ENCODE data around the gene C17orf113. TPM values are rescaled to one million over a fixed set of nuclear protein-coding genes. Genes with fewer than 3 reads are reported as not detected.

The C17orf113 gene
- total and polyA plus RNA-seq, 2 donors (not counting 1 experiment from before 2014, with no cell fraction given): 0.07 to 0.66 TPM

- Histone ChIP-seq H2AFZ (ENCODE audit: low read length) (no peak overlapping the region), H3K4me3 (replicated peaks in 1 of 4; ENCODE audit: control extremely low read depth in 1 of 4, insufficient read depth in 1 of 4, low read depth in 3 of 4, low read length in 4 of 4) (no peak overlapping the region), H3K79me2 (ENCODE audit: control insufficient read depth, insufficient read depth, low read length) (peaks cover 12% of the 10 kb centered on the region), H3K4me2 (ENCODE audit: extremely low read depth, insufficient read depth, low read length) (no peak overlapping the region), H3K36me3 (ENCODE audit: control insufficient read depth, insufficient read depth, low read length) (peaks cover 13% of the 10 kb centered on the region), H3K4me1 (ENCODE audit: control insufficient read depth, extremely low read depth, insufficient read depth, low read length) (no peaks in the 10 kb centered on the region), H3K27ac (ENCODE audit: insufficient read depth, low read length) (no peak overlapping the region), H3K9me3 (ENCODE audit: control insufficient read depth, insufficient read depth, low read depth, low read length) (no peaks in the 10 kb centered on the region), H4K20me1 (ENCODE audit: control insufficient read depth, extremely low read depth, insufficient read depth, low read length) (no peaks in the 10 kb centered on the region), H3K27me3 (ENCODE audit: control insufficient read depth, insufficient read depth, low read length) (no peaks in the 10 kb centered on the region), H3K9ac (ENCODE audit: insufficient read depth, low read length) (no peak overlapping the region)
- TF ChIP-seq, protein P1, sequence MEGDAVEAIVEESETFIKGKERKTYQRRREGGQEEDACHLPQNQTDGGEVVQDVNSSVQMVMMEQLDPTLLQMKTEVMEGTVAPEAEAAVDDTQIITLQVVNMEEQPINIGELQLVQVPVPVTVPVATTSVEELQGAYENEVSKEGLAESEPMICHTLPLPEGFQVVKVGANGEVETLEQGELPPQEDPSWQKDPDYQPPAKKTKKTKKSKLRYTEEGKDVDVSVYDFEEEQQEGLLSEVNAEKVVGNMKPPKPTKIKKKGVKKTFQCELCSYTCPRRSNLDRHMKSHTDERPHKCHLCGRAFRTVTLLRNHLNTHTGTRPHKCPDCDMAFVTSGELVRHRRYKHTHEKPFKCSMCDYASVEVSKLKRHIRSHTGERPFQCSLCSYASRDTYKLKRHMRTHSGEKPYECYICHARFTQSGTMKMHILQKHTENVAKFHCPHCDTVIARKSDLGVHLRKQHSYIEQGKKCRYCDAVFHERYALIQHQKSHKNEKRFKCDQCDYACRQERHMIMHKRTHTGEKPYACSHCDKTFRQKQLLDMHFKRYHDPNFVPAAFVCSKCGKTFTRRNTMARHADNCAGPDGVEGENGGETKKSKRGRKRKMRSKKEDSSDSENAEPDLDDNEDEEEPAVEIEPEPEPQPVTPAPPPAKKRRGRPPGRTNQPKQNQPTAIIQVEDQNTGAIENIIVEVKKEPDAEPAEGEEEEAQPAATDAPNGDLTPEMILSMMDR (conservative IDR thresholded peaks at IDR 0.05 in 1 of 2, IDR thresholded peaks at IDR 0.05 in 1 of 2; ENCODE audit: low read depth in 1 of 2, low read length in 2 of 2): no peak
- no peak for TF ChIP-seq EZH2 (IDR thresholded peaks at IDR 0.05; ENCODE audit: low read length, missing control alignments)
- no peak for DNase-seq (ENCODE audit: low read depth in 2 of 2)
Measured at GRCh38 chr17:41996855-41997164, 53.6 kb downstream of the C17orf113 start.

DNA sequence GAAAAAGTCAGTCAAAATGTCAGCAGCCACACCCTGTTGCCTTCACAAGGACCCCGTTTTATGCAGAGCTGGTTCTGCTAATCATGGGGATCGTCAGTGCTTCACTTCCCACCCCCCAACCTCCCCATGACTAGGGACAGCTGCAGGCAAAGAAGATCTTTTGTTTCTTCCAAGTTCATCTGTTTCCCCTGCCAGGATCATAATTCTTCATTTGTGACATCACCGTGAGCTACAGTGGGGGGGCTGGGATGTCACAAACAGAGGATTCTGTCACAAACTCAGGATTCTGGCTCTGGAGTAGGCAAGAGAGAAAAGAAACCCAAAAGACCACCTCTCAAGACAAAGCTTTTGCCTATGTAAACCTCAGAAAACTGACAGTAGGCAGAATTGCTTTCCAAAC, 57.8 kb downstream of the C17orf113 start:
- DNase-seq (ENCODE audit: low read depth in 2 of 2): peak in 1 of 2 donors; percentile 32
- H3K79me2 ChIP-seq (ENCODE audit: control insufficient read depth, insufficient read depth, low read length): no peaks in the 10 kb centered on the region
- H3K4me2 ChIP-seq (ENCODE audit: extremely low read depth, insufficient read depth, low read length): no peak overlapping the region
- no peaks in the 10 kb centered on the region for H3K27me3 ChIP-seq (ENCODE audit: control insufficient read depth, insufficient read depth, low read length)
- H3K27ac ChIP-seq (ENCODE audit: insufficient read depth, low read length): no peak overlapping the region
- no peak for TF ChIP-seq EZH2 (IDR thresholded peaks at IDR 0.05; ENCODE audit: low read length, missing control alignments)
- TF ChIP-seq, protein P1 (conservative IDR thresholded peaks at IDR 0.05 in 1 of 2, IDR thresholded peaks at IDR 0.05 in 1 of 2; ENCODE audit: low read depth in 1 of 2, low read length in 2 of 2): no peak
- no peak overlapping the region for H3K4me3 ChIP-seq (replicated peaks in 1 of 4; ENCODE audit: control extremely low read depth in 1 of 4, insufficient read depth in 1 of 4, low read depth in 3 of 4, low read length in 4 of 4)
- H3K9me3 ChIP-seq (ENCODE audit: control insufficient read depth, insufficient read depth, low read depth, low read length): no peaks in the 10 kb centered on the region
- H4K20me1 ChIP-seq (ENCODE audit: control insufficient read depth, extremely low read depth, insufficient read depth, low read length): no peaks in the 10 kb centered on the region
- H3K4me1 ChIP-seq (ENCODE audit: control insufficient read depth, extremely low read depth, insufficient read depth, low read length): no peaks in the 10 kb centered on the region
- no peak overlapping the region for H3K9ac ChIP-seq (ENCODE audit: insufficient read depth, low read length)
- peaks cover 15% of the 10 kb centered on the region for H3K36me3 ChIP-seq (ENCODE audit: control insufficient read depth, insufficient read depth, low read length)
- no peak overlapping the region for H2AFZ ChIP-seq (ENCODE audit: low read length)

DNA sequence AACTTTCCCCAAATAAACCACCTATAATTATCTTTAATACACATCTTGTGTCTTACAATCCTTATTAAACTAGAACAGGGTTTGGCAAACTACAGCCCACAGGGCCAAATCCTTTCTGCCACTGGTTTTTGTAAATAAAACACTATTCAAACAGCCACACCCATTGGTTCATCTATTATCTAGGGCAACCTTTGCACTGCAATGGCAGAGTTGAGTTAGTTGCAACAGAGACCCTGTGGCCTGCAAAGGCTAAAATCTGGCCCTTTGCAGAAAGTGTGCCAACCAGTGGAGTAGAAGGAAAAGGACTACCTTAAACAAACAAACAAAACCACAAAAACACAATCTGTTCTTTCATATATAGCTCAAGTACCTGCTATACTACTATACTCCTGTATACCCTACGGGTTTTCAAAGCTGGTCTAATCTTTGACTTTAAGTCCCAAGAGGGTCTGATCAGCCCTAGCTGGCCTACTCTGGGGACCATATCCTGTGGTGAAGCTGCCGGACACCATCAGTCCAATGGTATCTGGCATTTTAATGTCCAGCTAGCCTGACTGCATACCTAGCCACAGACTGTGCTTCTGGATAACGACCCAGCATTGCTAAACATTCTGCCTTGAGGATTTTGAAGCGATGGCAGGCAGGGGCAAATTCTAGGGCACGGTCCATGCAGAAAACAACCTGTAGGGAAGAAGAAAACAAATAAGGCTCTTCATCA, 60.5 kb downstream of the C17orf113 start:
- peaks cover 9% of the 10 kb centered on the region for H3K36me3 ChIP-seq (ENCODE audit: control insufficient read depth, insufficient read depth, low read length)

More for the DNA sequence above, 60.5 kb downstream of the C17orf113 start:
- Histone ChIP-seq H3K4me1 (ENCODE audit: control insufficient read depth, extremely low read depth, insufficient read depth, low read length) (no peaks in the 10 kb centered on the region), H4K20me1 (ENCODE audit: control insufficient read depth, extremely low read depth, insufficient read depth, low read length) (no peaks in the 10 kb centered on the region), H3K4me3 (replicated peaks in 1 of 4; ENCODE audit: control extremely low read depth in 1 of 4, insufficient read depth in 1 of 4, low read depth in 3 of 4, low read length in 4 of 4) (no peak overlapping the region), H3K4me2 (ENCODE audit: extremely low read depth, insufficient read depth, low read length) (no peak overlapping the region), H2AFZ (ENCODE audit: low read length) (no peak overlapping the region), H3K79me2 (ENCODE audit: control insufficient read depth, insufficient read depth, low read length) (no peaks in the 10 kb centered on the region), H3K27me3 (ENCODE audit: control insufficient read depth, insufficient read depth, low read length) (no peaks in the 10 kb centered on the region), H3K9me3 (ENCODE audit: control insufficient read depth, insufficient read depth, low read depth, low read length) (no peaks in the 10 kb centered on the region), H3K27ac (ENCODE audit: insufficient read depth, low read length) (no peak overlapping the region), H3K9ac (ENCODE audit: insufficient read depth, low read length) (no peak overlapping the region)
- no peak for TF ChIP-seq EZH2 (IDR thresholded peaks at IDR 0.05; ENCODE audit: low read length, missing control alignments)
- TF ChIP-seq, protein P1 (conservative IDR thresholded peaks at IDR 0.05 in 1 of 2, IDR thresholded peaks at IDR 0.05 in 1 of 2; ENCODE audit: low read depth in 1 of 2, low read length in 2 of 2): no peak
- DNase-seq (ENCODE audit: low read depth in 2 of 2): no peak
